H1 (cell line): Measurements from ENCODE around the gene UTS2B. TPM values are rescaled to one million over a fixed set of nuclear protein-coding genes. Genes with fewer than 3 reads are reported as not detected.

ENCODE experiments used
- CTCF ChIA-PET: fragments of 300-600 bp; sonication (Branson Sonifier 250); formaldehyde crosslinking; loops from one replicate; lab custom pipeline; 2021; ENCODE audit not compliant: partially characterized antibody; lab: Charles Lee
- POLR2A ChIA-PET: fragments of 300-600 bp; sonication (Branson Sonifier 250); formaldehyde crosslinking; loops from one replicate; lab custom pipeline; 2021; ENCODE audit warnings: inconsistent platforms; ENCODE audit not compliant: partially characterized antibody; lab: Charles Lee
- DNase-seq, 2 experiments: peaks; one replicate each; pipeline versions ENCODE4 v3.0.0 to v3.0.0-alpha.2; 2010 to 2022; ENCODE audit warnings: low spot score in 2 of 2, low read depth in 1 of 2, mixed read lengths in 1 of 2
- FAIRE-seq: peaks from 2 replicates; lab custom pipeline; 2011; peaks lifted over from hg19 to GRCh38; lab: Jason Lieb, UNC
- H2AFZ ChIP-seq: 2 replicates; pipeline ENCODE4 v1.8.1; 2012; ENCODE audit warnings: low read length, inconsistent platforms
- H2AK5ac ChIP-seq: 2 replicates; pipeline ENCODE4 v1.6.1; 2013; ENCODE audit warnings: low read depth, low read length
- H2BK120ac ChIP-seq: replicated peaks from 2 replicates; pipeline ENCODE3; 2013; ENCODE audit warnings: low read depth, low read length, inconsistent platforms
- H2BK12ac ChIP-seq: 2 replicates; pipeline ENCODE4 v1.6.1; 2013; ENCODE audit warnings: low read depth, low read length
- H2BK15ac ChIP-seq: 2 replicates; pipeline ENCODE4 v1.6.1; 2013; ENCODE audit warnings: low read length
- H2BK20ac ChIP-seq: 2 replicates; pipeline ENCODE4 v1.6.1; 2013; ENCODE audit warnings: low read length
- H2BK5ac ChIP-seq: 2 replicates; pipeline ENCODE4 v1.6.1; 2013; ENCODE audit warnings: low read depth, low read length
- H3K14ac ChIP-seq: 2 replicates; pipeline ENCODE4 v1.6.1; 2013; ENCODE audit warnings: inconsistent platforms; ENCODE audit not compliant: insufficient read length
- H3K18ac ChIP-seq: 2 replicates; pipeline ENCODE4 v1.6.1; 2013; ENCODE audit warnings: low read length; ENCODE audit errors: extremely low read depth
- H3K23ac ChIP-seq: 2 replicates; pipeline ENCODE4 v1.6.1; 2013; ENCODE audit warnings: inconsistent platforms; ENCODE audit not compliant: insufficient read length
- H3K23me2 ChIP-seq: 2 replicates; pipeline ENCODE4 v1.6.1; 2013; ENCODE audit warnings: low read depth, low read length
- H3K27ac ChIP-seq: 2 replicates; pipeline ENCODE4 v1.6.1; 2011; ENCODE audit warnings: low read depth, low read length, inconsistent platforms
- H3K27me3 ChIP-seq, 4 experiments: replicated peaks in 1 of 4; 1 replicate in 1 of 4; 2 replicates in 3 of 4; pipeline versions ENCODE4 v1.6.1 to v1.8.1; 2011 to 2013; ENCODE audit warnings: low read length in 3 of 4, mild to moderate bottlenecking in 3 of 4, inconsistent platforms in 2 of 4, mixed read lengths in 2 of 4, moderate library complexity in 1 of 4; ENCODE audit not compliant: control insufficient read depth in 3 of 4, insufficient read depth in 3 of 4; ENCODE audit errors: extremely low read depth in 1 of 4
- H3K36me3 ChIP-seq, 4 experiments: 2 replicates each; pipeline versions ENCODE4 v1.6.1 to v1.8.1; 2011 to 2013; ENCODE audit warnings: mild to moderate bottlenecking in 4 of 4, low read length in 3 of 4, moderate library complexity in 2 of 4, control low read depth in 1 of 4, inconsistent platforms in 1 of 4; ENCODE audit not compliant: insufficient read depth in 4 of 4, control insufficient read depth in 2 of 4
- H3K4ac ChIP-seq: replicated peaks from 2 replicates; pipeline ENCODE3; 2013; ENCODE audit warnings: low read length, low read depth, mixed read lengths, inconsistent platforms; ENCODE audit not compliant: insufficient read length
- H3K4me1 ChIP-seq, 4 experiments: replicated peaks in 1 of 4; 1 replicate in 1 of 4; 2 replicates in 3 of 4; pipeline versions ENCODE4 v1.6.1 to v1.8.1; 2011 to 2013; ENCODE audit warnings: low read length in 3 of 4, inconsistent platforms in 2 of 4, mixed read lengths in 1 of 4; ENCODE audit not compliant: insufficient read depth in 4 of 4, control insufficient read depth in 3 of 4
- H3K4me2 ChIP-seq, 2 experiments: 2 replicates each; pipeline versions ENCODE4 v1.6.1 to v1.8.1; 2011 to 2013; ENCODE audit warnings: low read depth in 2 of 2, low read length in 2 of 2, control low read depth in 1 of 2, inconsistent platforms in 1 of 2, mild to moderate bottlenecking in 1 of 2; ENCODE audit not compliant: insufficient read depth in 1 of 2
- H3K4me3 ChIP-seq, 4 experiments: fragments of 200-600, 300-600 bp in 1 of 4; sonication (generic), shearing (Covaris generic), sonication (Bioruptor Twin) in 1 of 4; 2 replicates each; pipeline versions ENCODE4 v1.5.1 to v1.8.1; 2011 to 2016; ENCODE audit warnings: low read length in 4 of 4, low read depth in 3 of 4, control low read depth in 2 of 4, inconsistent platforms in 2 of 4, mild to moderate bottlenecking in 2 of 4, mixed read lengths in 1 of 4, moderate library complexity in 1 of 4; ENCODE audit not compliant: insufficient read depth in 2 of 4; ENCODE audit errors: extremely low read depth in 1 of 4
- H3K56ac ChIP-seq: replicated peaks from 2 replicates; pipeline ENCODE3; 2013; ENCODE audit warnings: low read depth, mild to moderate bottlenecking, mixed read lengths, low read length, inconsistent platforms; ENCODE audit not compliant: insufficient read length
- H3K79me1 ChIP-seq: 2 replicates; pipeline ENCODE4 v1.6.1; 2013; ENCODE audit warnings: low read depth, low read length, control low read depth
- H3K79me2 ChIP-seq, 2 experiments: 2 replicates each; pipeline versions ENCODE4 v1.6.1 to v1.8.1; 2012 to 2013; ENCODE audit warnings: low read length in 2 of 2, mild to moderate bottlenecking in 2 of 2, inconsistent platforms in 1 of 2; ENCODE audit not compliant: insufficient read depth in 2 of 2, control insufficient read depth in 1 of 2
- H3K9ac ChIP-seq, 4 experiments: replicated peaks in 1 of 4; 1 replicate in 1 of 4; 2 replicates in 3 of 4; pipeline versions ENCODE4 v1.6.1 to v1.8.1; 2011 to 2013; ENCODE audit warnings: low read depth in 3 of 4, low read length in 3 of 4, control low read depth in 2 of 4, mild to moderate bottlenecking in 2 of 4, moderate library complexity in 2 of 4, inconsistent platforms in 1 of 4; ENCODE audit errors: extremely low read depth in 1 of 4
- H3K9me3 ChIP-seq, 2 experiments: 2 replicates each; pipeline versions ENCODE4 v1.6.1 to v1.8.1; 2012 to 2013; ENCODE audit warnings: mild to moderate bottlenecking in 2 of 2, moderate library complexity in 2 of 2, control low read depth in 1 of 2, inconsistent platforms in 1 of 2, low read depth in 1 of 2, low read length in 1 of 2, mixed read lengths in 1 of 2; ENCODE audit not compliant: insufficient read depth in 2 of 2
- H4K20me1 ChIP-seq, 2 experiments: replicated peaks in 1 of 2; 2 replicates each; pipeline versions ENCODE3 to v1.8.1; 2011 to 2013; ENCODE audit warnings: inconsistent platforms in 2 of 2, low read length in 2 of 2, mild to moderate bottlenecking in 1 of 2; ENCODE audit not compliant: insufficient read depth in 2 of 2, control insufficient read depth in 1 of 2
- H4K5ac ChIP-seq: 2 replicates; pipeline ENCODE4 v1.6.1; 2013; ENCODE audit warnings: low read length, low read depth, mixed read lengths, inconsistent platforms; ENCODE audit not compliant: insufficient read length
- H4K8ac ChIP-seq: 2 replicates; pipeline ENCODE4 v1.8.0; 2013; ENCODE audit warnings: mild to moderate bottlenecking, moderate library complexity, low read length, inconsistent platforms; ENCODE audit not compliant: insufficient read depth; ENCODE audit errors: extremely low read depth
- H4K91ac ChIP-seq: replicated peaks from 2 replicates; pipeline ENCODE3; 2013; ENCODE audit warnings: low read length, mixed read lengths, inconsistent platforms; ENCODE audit not compliant: insufficient read length
- CEBPB ChIP-seq: IDR thresholded peaks from 2 replicates; pipeline ENCODE4 v1.6.1; 2012; ENCODE audit warnings: low read depth, low read length
- USF2 ChIP-seq: IDR thresholded peaks from 2 replicates; pipeline ENCODE4 v1.6.1; 2011; ENCODE audit warnings: low read length, improper control_type of control experiment
- WGBS, 2 experiments: shearing (Covaris generic) in 1 of 2; methylation state at CpG; one replicate each; pipeline versions ENCODE4 v1.1.6 to v1.1.7; 2013 to 2015; ENCODE audit warnings: low lambda C conversion rate in 2 of 2, mixed read lengths in 2 of 2, inconsistent platforms in 1 of 2, low coverage in 1 of 2, missing lambda C conversion rate in 1 of 2; ENCODE audit not compliant: insufficient replicate concordance in 2 of 2, insufficient coverage in 1 of 2, insufficient read length in 1 of 2; ENCODE audit errors: extremely low coverage in 1 of 2, missing lambda C conversion rate in 1 of 2; 5-methylcytosine and 5-hydroxymethylcytosine counted together
- polyA plus RNA-seq, 7 experiments: library from polyadenylated mRNA; depleted of rRNA in 3 of 7; stranded (reverse) in 5 of 7; unstranded in 2 of 7; fragments of >200 nt in 5 of 7; fragments of 200-250 nt in 2 of 7; gene quantifications; 1 replicate in 5 of 7; 2 replicates in 1 of 7; 4 replicates in 1 of 7; pipeline versions ENCODE4 v1.2.1 to v1.2.3, GENCODE V29; 2011 to 2013; ENCODE audit warnings: missing spikeins in 2 of 7, mixed read lengths in 2 of 7
- total RNA-seq: library from RNA; stranded (reverse); fragmentation: NEBNext Ultra II Directional; extraction: Animal tissue kit (Norgen Biotek cat#: 25700); gene quantifications from 2 replicates; pipeline ENCODE4 v1.2.1, GENCODE V29; 2021

UTS2B gene
- total and polyA plus RNA-seq, 2 of the 8 experiments (the other 6 are each of a cell fraction or from before 2014, with no cell fraction given) = not detected

DNA sequence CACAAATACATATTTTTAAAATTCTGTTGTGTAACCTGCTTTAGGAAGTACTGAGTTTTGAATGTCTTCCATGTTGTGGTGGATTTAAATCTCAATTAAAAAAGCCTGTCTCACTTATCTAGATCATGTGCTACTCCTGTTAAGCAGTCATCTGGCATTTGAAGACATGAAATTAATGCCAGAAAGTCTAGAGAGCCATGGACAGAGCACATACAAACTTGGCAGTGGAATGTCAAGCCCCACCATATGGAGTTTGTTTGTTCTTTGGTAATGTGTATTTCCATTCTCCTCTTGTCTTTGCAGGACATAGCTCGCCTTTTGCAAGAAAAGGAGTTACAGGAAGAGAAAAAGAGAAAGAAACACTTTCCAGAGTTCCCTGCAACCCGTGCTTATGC lies 39.3 kb upstream of the UTS2B start:
- Histone ChIP-seq H2AK5ac (no peak overlapping the region), H3K4me1 (peaks cover 0 to 14% (median 6%) of the 10 kb centered on the region in 4 experiments; a peak in 4 of 7 replicates), H3K14ac (no peak overlapping the region), H3K27me3 (no peaks in the 10 kb centered on the region), H3K36me3 (no peaks in the 10 kb centered on the region), H3K79me2 (no peaks in the 10 kb centered on the region), H3K79me1 (no peaks in the 10 kb centered on the region), H3K23ac (no peak overlapping the region), H4K20me1 (no peaks in the 10 kb centered on the region), H4K5ac (no peak overlapping the region), H2BK5ac (no peak overlapping the region), H3K4ac (no peak overlapping the region), H3K9ac (no peak overlapping the region), H3K18ac (no peak overlapping the region), H2BK12ac (no peak overlapping the region), H3K23me2 (no peaks in the 10 kb centered on the region), H3K27ac (peak overlapping the region; percentile 3; the same call in 1 of the 2 replicates), H3K4me3 (no peak overlapping the region), H4K91ac (no peak overlapping the region), H4K8ac (no peak overlapping the region), H2BK15ac (no peak overlapping the region), H3K9me3 (no peaks in the 10 kb centered on the region), H2BK120ac (no peak overlapping the region), H3K4me2 (no peak overlapping the region; a peak in 1 of 4 replicates), H2BK20ac (no peak overlapping the region), H2AFZ (no peak overlapping the region), H3K56ac (no peak overlapping the region)
- no peak for FAIRE-seq
- ChIA-PET POLR2A (interaction anchor here (1.0 to 1.8 kb wide), 3 partner anchors 9 to 12 kb away, joined by 3 to 4 read pairs (median 3); no protein-coding TSS in a partner anchor), CTCF (no interaction called here)
- no peak for DNase-seq
- WGBS, 2 experiments = 60% methylated on average over 2 of the region's 2 CpGs; no CpG with 5 or more reads in 1 of the 2 experiments
- no peak for TF ChIP-seq USF2
- TF ChIP-seq CEBPB = peak; percentile 61; the same call in 1 of the 2 replicates
